Neural cell (in vitro differentiated cells): ENCODE results near the gene ARMH1.

Experiments
- CTCF ChIP-seq: fragments of 450-650 bp; IDR thresholded peaks from 2 replicates; pipeline ENCODE4 v1.5.1; 2014; ENCODE audit warnings: antibody characterized with exemption, mild to moderate bottlenecking, moderate library complexity; ENCODE audit not compliant: poor library complexity, severe bottlenecking
- POLR2AphosphoS5 ChIP-seq: IDR thresholded peaks from 2 replicates; pipeline ENCODE4 v1.6.1; 2012

GRCh38 chr1:44652445-44653106 is 21.9 kb upstream of the ARMH1 start:
- peak; percentile 98 for TF ChIP-seq CTCF
- TF ChIP-seq POLR2AphosphoS5, result no peak
